B cell (primary cell): ENCODE results near the gene SYCP3.

Source experiments
- EZH2 ChIP-seq: IDR thresholded peaks from 2 replicates; pipeline ENCODE4 v1.6.1; 2012; ENCODE audit warnings: borderline replicate concordance, low read depth, mild to moderate bottlenecking, moderate library complexity, low read length; ENCODE audit not compliant: insufficient read depth, poor library complexity, severe bottlenecking
- TF ChIP-seq, protein P1 (sequence below): fragments of 200-600 bp; IDR thresholded peaks from one replicate; pipeline ENCODE4 v1.8.0; 2022; ENCODE audit warnings: antibody characterized with exemption, mild to moderate bottlenecking

DNA sequence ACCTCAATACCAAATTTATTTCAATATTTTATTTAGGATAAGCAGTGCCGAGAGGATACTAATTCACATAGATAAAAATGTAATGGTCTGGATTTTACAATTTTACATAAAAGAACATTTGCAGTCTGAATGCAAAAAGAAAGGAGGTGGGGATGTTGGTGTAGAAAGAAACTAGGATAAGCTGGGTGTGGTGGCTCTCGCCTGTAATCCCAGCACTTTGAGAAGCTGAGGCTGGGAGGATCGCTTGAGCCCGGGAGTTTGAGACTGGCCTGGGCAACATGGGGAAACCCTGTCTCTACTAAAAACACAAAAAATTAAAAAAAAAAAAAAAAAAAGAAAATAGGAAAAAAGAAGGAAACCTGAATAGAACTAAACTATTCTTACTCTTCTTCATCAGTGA, 16.9 kb downstream of the SYCP3 start:
- TF ChIP-seq, protein P1, sequence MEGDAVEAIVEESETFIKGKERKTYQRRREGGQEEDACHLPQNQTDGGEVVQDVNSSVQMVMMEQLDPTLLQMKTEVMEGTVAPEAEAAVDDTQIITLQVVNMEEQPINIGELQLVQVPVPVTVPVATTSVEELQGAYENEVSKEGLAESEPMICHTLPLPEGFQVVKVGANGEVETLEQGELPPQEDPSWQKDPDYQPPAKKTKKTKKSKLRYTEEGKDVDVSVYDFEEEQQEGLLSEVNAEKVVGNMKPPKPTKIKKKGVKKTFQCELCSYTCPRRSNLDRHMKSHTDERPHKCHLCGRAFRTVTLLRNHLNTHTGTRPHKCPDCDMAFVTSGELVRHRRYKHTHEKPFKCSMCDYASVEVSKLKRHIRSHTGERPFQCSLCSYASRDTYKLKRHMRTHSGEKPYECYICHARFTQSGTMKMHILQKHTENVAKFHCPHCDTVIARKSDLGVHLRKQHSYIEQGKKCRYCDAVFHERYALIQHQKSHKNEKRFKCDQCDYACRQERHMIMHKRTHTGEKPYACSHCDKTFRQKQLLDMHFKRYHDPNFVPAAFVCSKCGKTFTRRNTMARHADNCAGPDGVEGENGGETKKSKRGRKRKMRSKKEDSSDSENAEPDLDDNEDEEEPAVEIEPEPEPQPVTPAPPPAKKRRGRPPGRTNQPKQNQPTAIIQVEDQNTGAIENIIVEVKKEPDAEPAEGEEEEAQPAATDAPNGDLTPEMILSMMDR: no peak
- TF ChIP-seq EZH2: no peak
